Right lobe of liver (tissue), 6 donors: ENCODE measurements around the gene MARVELD2. TPM values are rescaled to one million over a fixed set of nuclear protein-coding genes. Genes with fewer than 3 reads are reported as not detected.
A peak's percentile ranks its signal among the peaks of the same experiment; 100 is the strongest.

Experiments
- ATAC-seq, 4 donors: fragments of 200-7000 bp; cut with Tn5 transposase; one replicate each; pipeline ENCODE4 v1.9.1; 2020; ENCODE audit warnings: mild to moderate bottlenecking in 4 of 4, moderate library complexity in 4 of 4
- DNase-seq, 3 donors: peaks; one replicate each; pipeline ENCODE4 v3.0.0-alpha.2; 2020
- H3K27ac ChIP-seq, 3 donors: fragments of 200-600 bp; one replicate each; pipeline ENCODE4 v1.8.0; 2022
- H3K27me3 ChIP-seq, 2 donors: fragments of 200-600 bp; one replicate each; pipeline ENCODE4 v1.8.0; 2022
- H3K36me3 ChIP-seq, 4 donors: fragments of 200-600 bp; sonication (generic) in 1 of 4; one replicate each; pipeline versions ENCODE4 v1.5.1 to v1.8.0; 2017 to 2022; ENCODE audit warnings: control low read depth in 1 of 4
- H3K4me1 ChIP-seq, 4 donors: fragments of 200-600 bp; sonication (generic) in 1 of 4; one replicate each; pipeline versions ENCODE4 v1.5.1 to v1.8.0; 2017 to 2022; ENCODE audit warnings: control low read depth in 1 of 4
- H3K4me3 ChIP-seq, 3 donors: fragments of 200-600 bp; one replicate each; pipeline ENCODE4 v1.8.0; 2022
- H3K9me3 ChIP-seq, 4 donors: fragments of 200-600 bp; sonication (generic) in 1 of 4; one replicate each; pipeline versions ENCODE4 v1.5.1 to v1.8.0; 2017 to 2022; ENCODE audit warnings: control low read depth in 1 of 4
- POLR2A ChIP-seq: fragments of 450-650 bp; IDR thresholded peaks from one replicate; pipeline ENCODE4 v1.6.1; 2017; ENCODE audit warnings: antibody characterized with exemption, mild to moderate bottlenecking
- whole genome bisulfite sequencing: methylation state at CpG from one replicate; pipeline ENCODE4 v1.1.6; 2018; ENCODE audit warnings: low coverage, low lambda C conversion rate; ENCODE audit not compliant: insufficient coverage; ENCODE audit errors: missing lambda C conversion rate; 5-methylcytosine and 5-hydroxymethylcytosine counted together
- intact Hi-C, 2 donors: fragments of 100-400 bp; cut with DNase I; formaldehyde crosslinking; loops; one replicate each; pipeline versions ENCODE4 v1.11.2 to v1.14.1; 2022
- total RNA-seq, 6 experiments: library from RNA; depleted of rRNA in 2 of 6; stranded (reverse); fragments of >200 nt in 2 of 6; fragmentation: NEBNext Ultra II Directional in 3 of 6; extraction: Animal tissue kit (Norgen Biotek cat#: 25700) in 3 of 6; gene quantifications; one replicate each; pipeline versions ENCODE4 v1.1.0 to v1.2.4, GENCODE V29; 2016 to 2023
- TF ChIP-seq, protein P1 (sequence below), 4 donors: fragments of 200-600 bp in 3 of 4; fragments of 450-650 bp in 1 of 4; IDR thresholded peaks; one replicate each; pipeline versions ENCODE4 v1.5.1 to v1.8.0; 2016 to 2022; ENCODE audit warnings: antibody characterized with exemption in 4 of 4, mild to moderate bottlenecking in 2 of 4
- donor health status: DM: no; HTN: yes; CAD: no.
- donor health status: DM: no; HTN: no; CAD: no.
- donor health status: DM: no; HTN: no; CAD: no.
- donor health status: DM: no; HTN: yes; CAD: no.
- donor health status: DM: no; HTN: yes; CAD: no.

The MARVELD2 gene
- total RNA-seq, 6 experiments from 2014 or later: 21.6 to 37.1 (median 26.1) TPM

DNA sequence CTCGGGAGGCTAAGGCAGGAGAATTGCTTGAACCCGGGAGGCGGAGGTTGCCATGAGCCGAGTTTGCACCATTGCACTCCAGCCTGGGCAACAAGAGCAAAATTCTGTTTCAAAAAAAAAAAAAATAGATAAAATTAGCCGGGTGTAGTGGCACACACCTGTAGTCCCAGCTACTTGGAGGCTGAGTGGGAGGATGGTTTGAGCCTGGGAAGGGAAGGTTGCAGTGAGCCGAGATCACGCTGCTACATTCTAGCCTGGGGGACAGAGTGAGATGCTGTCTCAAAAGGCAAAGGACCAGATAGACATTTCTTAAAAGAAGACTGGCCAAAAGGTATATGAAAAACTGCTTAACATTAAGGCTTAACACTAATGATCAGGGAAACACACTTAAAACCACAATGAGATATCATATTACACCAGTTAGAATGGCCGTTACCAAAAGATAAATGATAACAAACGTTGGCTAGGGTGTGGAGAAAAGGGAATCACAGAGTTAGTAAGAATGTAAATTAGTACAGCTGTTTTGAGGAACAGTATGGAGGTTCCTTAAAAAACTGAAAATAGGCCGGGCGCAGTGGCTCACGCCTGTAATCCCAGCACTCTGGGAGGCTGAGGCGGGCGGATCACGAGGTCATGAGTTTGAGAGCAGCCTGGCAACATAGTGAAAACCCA is 10.1 kb upstream of the MARVELD2 start:
- DNase-seq (no peak), ATAC-seq (no peak)
- WGBS: 90% methylated on average over 14 of the region's 15 CpGs
- no peaks in the 10 kb centered on the region for H3K4me1 ChIP-seq
- intact Hi-C loops: no loop called here
- no peaks in the 10 kb centered on the region for H3K9me3 ChIP-seq
- TF ChIP-seq, protein P1, sequence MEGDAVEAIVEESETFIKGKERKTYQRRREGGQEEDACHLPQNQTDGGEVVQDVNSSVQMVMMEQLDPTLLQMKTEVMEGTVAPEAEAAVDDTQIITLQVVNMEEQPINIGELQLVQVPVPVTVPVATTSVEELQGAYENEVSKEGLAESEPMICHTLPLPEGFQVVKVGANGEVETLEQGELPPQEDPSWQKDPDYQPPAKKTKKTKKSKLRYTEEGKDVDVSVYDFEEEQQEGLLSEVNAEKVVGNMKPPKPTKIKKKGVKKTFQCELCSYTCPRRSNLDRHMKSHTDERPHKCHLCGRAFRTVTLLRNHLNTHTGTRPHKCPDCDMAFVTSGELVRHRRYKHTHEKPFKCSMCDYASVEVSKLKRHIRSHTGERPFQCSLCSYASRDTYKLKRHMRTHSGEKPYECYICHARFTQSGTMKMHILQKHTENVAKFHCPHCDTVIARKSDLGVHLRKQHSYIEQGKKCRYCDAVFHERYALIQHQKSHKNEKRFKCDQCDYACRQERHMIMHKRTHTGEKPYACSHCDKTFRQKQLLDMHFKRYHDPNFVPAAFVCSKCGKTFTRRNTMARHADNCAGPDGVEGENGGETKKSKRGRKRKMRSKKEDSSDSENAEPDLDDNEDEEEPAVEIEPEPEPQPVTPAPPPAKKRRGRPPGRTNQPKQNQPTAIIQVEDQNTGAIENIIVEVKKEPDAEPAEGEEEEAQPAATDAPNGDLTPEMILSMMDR (IDR thresholded peaks at IDR 0.05): no peak
- TF ChIP-seq POLR2A: no peak
- H3K27ac ChIP-seq: no peak overlapping the region
- H3K27me3 ChIP-seq: no peaks in the 10 kb centered on the region
- peaks cover 0 to 25% (median 0%) of the 10 kb centered on the region in 4 donors for H3K36me3 ChIP-seq
- no peak overlapping the region for H3K4me3 ChIP-seq

- H3K4me1 ChIP-seq: no peaks in the 10 kb centered on the region
- ATAC-seq (peak; percentile 41 to 46 (median 43)), DNase-seq (peak; percentile 24 to 57 (median 56))
- peaks cover 0 to 16% (median 3%) of the 10 kb centered on the region in 4 donors for H3K36me3 ChIP-seq
- no peaks in the 10 kb centered on the region for H3K27me3 ChIP-seq
- intact Hi-C loops: no loop called here
- peak overlapping the region; percentile 51 to 95 (median 78) for H3K4me3 ChIP-seq
- TF ChIP-seq POLR2A: no peak
- TF ChIP-seq, protein P1 (IDR thresholded peaks at IDR 0.05): no peak
- 35% methylated on average over 9 of the region's 18 CpGs for WGBS
- H3K9me3 ChIP-seq: no peaks in the 10 kb centered on the region
- H3K27ac ChIP-seq: peak overlapping the region; percentile 81 to 99 (median 96)
Observed at GRCh38 chr5:69415584-69415958, 655 bp downstream of the MARVELD2 start.

DNA sequence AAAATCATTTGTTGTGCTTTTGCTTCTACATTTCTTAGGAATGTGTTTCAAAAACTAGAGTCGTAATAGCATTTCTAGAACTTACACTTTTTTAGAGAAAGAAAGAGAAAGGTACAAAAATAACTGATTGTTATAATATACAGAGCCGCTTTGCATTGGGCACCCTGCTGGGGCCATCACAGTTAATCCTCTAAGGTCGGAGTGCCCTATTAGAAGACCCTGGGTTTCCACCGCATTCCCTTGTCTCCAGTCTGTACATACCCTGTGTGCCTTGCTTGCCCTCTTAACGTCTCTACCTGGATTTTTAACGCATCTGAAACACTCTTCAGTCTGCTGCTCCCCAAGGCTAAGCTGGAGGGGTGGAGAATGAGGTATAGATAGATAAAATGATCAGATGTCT is 1.3 kb downstream of the MARVELD2 start:
- TF ChIP-seq POLR2A: no peak
- TF ChIP-seq, protein P1 (IDR thresholded peaks at IDR 0.05): no peak
- WGBS: 23% methylated on average over 6 of the region's 6 CpGs
- no peak for DNase-seq
- Histone ChIP-seq H3K36me3 (peaks cover 0 to 14% (median 3%) of the 10 kb centered on the region in 4 donors), H3K27ac (peak overlapping the region; percentile 81 to 99 (median 96)), H3K4me3 (peak overlapping the region; percentile 51 to 95 (median 78)), H3K4me1 (no peaks in the 10 kb centered on the region), H3K27me3 (no peaks in the 10 kb centered on the region), H3K9me3 (no peaks in the 10 kb centered on the region)
- intact Hi-C loops: no loop called here
- ATAC-seq: peak in 1 of 4 donors; percentile 20

DNA sequence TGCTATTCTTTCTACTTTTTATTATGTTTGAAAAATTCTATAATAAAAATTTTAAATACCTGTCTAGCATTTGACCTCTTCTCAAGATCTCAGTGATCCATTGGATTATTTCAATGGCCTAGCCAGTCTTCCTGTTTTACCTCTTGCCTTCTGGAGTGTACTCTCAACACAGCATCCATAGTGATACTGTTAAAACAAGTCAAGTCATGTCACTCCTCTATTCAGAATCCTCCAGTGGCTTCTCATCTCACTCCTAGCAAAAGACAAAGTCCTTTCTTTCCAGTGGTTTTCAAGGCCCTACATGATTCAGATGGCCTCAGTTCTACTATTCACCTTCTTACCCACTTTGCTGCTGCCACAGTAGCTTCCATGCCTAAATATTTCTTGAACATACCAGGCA is 1.8 kb downstream of the MARVELD2 start:
- ATAC-seq (no peak), DNase-seq (no peak)
- peaks cover 0 to 10% (median 3%) of the 10 kb centered on the region in 4 donors for H3K36me3 ChIP-seq
- TF ChIP-seq, protein P1 (IDR thresholded peaks at IDR 0.05): no peak
- no peak for TF ChIP-seq POLR2A
- H3K27ac ChIP-seq: peak overlapping the region in 1 of 3 donors; percentile 99
- intact Hi-C loops: no loop called here
- peak overlapping the region in 2 of 3 donors; percentile 78 to 95 for H3K4me3 ChIP-seq
- H3K4me1 ChIP-seq: no peaks in the 10 kb centered on the region
- no peaks in the 10 kb centered on the region for H3K27me3 ChIP-seq
- no peaks in the 10 kb centered on the region for H3K9me3 ChIP-seq
